H9 (cell line): ENCODE measurements around the gene F12. TPM values are rescaled to one million over a fixed set of nuclear protein-coding genes. Genes with fewer than 3 reads are reported as not detected.

Experiments
- DNase-seq: peaks from one replicate; pipeline ENCODE4 v3.0.0-alpha.2; 2017
- H2AFZ ChIP-seq: one replicate; pipeline ENCODE4 v1.6.1; 2013; ENCODE audit warnings: mild to moderate bottlenecking, low read length, control low read depth, moderate library complexity
- H2AK5ac ChIP-seq: 2 replicates; pipeline ENCODE4 v1.6.1; 2013; ENCODE audit warnings: low read length, control low read depth, mixed read lengths; ENCODE audit not compliant: insufficient read length
- H2BK120ac ChIP-seq: one replicate; pipeline ENCODE4 v1.6.1; 2013; ENCODE audit warnings: low read depth, mild to moderate bottlenecking, low read length, control low read depth, inconsistent platforms; ENCODE audit not compliant: poor library complexity, severe bottlenecking
- H2BK12ac ChIP-seq: 2 replicates; pipeline ENCODE4 v1.6.1; 2013; ENCODE audit warnings: low read length, control low read depth, mixed read lengths, low read depth; ENCODE audit not compliant: insufficient read length
- H2BK15ac ChIP-seq: 2 replicates; pipeline ENCODE4 v1.6.1; 2013; ENCODE audit warnings: low read depth, low read length, control low read depth
- H2BK20ac ChIP-seq: one replicate; pipeline ENCODE4 v1.6.1; 2013; ENCODE audit warnings: low read depth, mild to moderate bottlenecking, low read length, control low read depth, inconsistent platforms; ENCODE audit not compliant: poor library complexity, severe bottlenecking
- H2BK5ac ChIP-seq: 2 replicates; pipeline ENCODE4 v1.6.1; 2013; ENCODE audit warnings: low read length, control low read depth, mixed read lengths; ENCODE audit not compliant: insufficient read length
- H3K14ac ChIP-seq: 2 replicates; pipeline ENCODE4 v1.6.1; 2013; ENCODE audit warnings: low read length, control low read depth; ENCODE audit not compliant: insufficient read depth
- H3K18ac ChIP-seq: 2 replicates; pipeline ENCODE4 v1.6.1; 2013; ENCODE audit warnings: low read depth, mild to moderate bottlenecking, mixed read lengths, low read length, control low read depth; ENCODE audit not compliant: insufficient read length
- H3K23ac ChIP-seq: 2 replicates; pipeline ENCODE4 v1.6.1; 2013; ENCODE audit warnings: low read length, control low read depth, mixed read lengths, low read depth; ENCODE audit not compliant: insufficient read length
- H3K23me2 ChIP-seq: 2 replicates; pipeline ENCODE4 v1.6.1; 2013; ENCODE audit warnings: low read depth, mild to moderate bottlenecking, mixed read lengths, low read length, control low read depth; ENCODE audit not compliant: insufficient read length, poor library complexity, severe bottlenecking
- H3K27ac ChIP-seq: 2 replicates; pipeline ENCODE4 v1.5.1; 2013; ENCODE audit warnings: low read length, control low read depth, mixed read lengths, low read depth; ENCODE audit not compliant: insufficient read length
- H3K27me3 ChIP-seq: 2 replicates; pipeline ENCODE4 v1.6.1; 2013; ENCODE audit warnings: low read length, control low read depth, inconsistent platforms; ENCODE audit not compliant: insufficient read depth
- H3K4ac ChIP-seq: 2 replicates; pipeline ENCODE4 v1.6.1; 2013; ENCODE audit warnings: low read depth, mild to moderate bottlenecking, control low read depth, inconsistent platforms, low read length, moderate library complexity
- H3K4me1 ChIP-seq: 2 replicates; pipeline ENCODE4 v1.6.1; 2013; ENCODE audit warnings: low read length, control low read depth, inconsistent platforms; ENCODE audit not compliant: insufficient read depth
- H3K4me2 ChIP-seq: 2 replicates; pipeline ENCODE4 v1.6.1; 2013; ENCODE audit warnings: low read length, control low read depth, mixed read lengths; ENCODE audit not compliant: insufficient read length, insufficient read depth
- H3K56ac ChIP-seq: 2 replicates; pipeline ENCODE4 v1.6.1; 2013; ENCODE audit warnings: low read depth, mild to moderate bottlenecking, mixed read lengths, low read length, control low read depth; ENCODE audit not compliant: insufficient read length
- H3K79me1 ChIP-seq: 2 replicates; pipeline ENCODE4 v1.6.1; 2013; ENCODE audit warnings: low read depth, mild to moderate bottlenecking, moderate library complexity, low read length, control low read depth, inconsistent platforms; ENCODE audit not compliant: insufficient read depth, poor library complexity, severe bottlenecking
- H3K79me2 ChIP-seq: 2 replicates; pipeline ENCODE4 v1.6.1; 2013; ENCODE audit warnings: low read length, control low read depth, inconsistent platforms; ENCODE audit not compliant: insufficient read depth
- H3K9ac ChIP-seq: 2 replicates; pipeline ENCODE4 v1.6.1; 2013; ENCODE audit warnings: low read length, control low read depth, mixed read lengths; ENCODE audit not compliant: insufficient read length; ENCODE audit errors: extremely low read depth
- H3K9me3 ChIP-seq: one replicate; pipeline ENCODE4 v1.6.1; 2013; ENCODE audit warnings: low read depth, low read length, inconsistent platforms; ENCODE audit not compliant: control insufficient read depth
- H3T11ph ChIP-seq: one replicate; pipeline ENCODE4 v1.6.1; 2013; ENCODE audit warnings: mild to moderate bottlenecking, low read length, control low read depth, inconsistent platforms
- H4K20me1 ChIP-seq: one replicate; pipeline ENCODE4 v1.6.1; 2013; ENCODE audit not compliant: control insufficient read depth, insufficient read length, insufficient read depth
- H4K5ac ChIP-seq: 2 replicates; pipeline ENCODE4 v1.6.1; 2013; ENCODE audit warnings: low read depth, mild to moderate bottlenecking, mixed read lengths, low read length, control low read depth; ENCODE audit not compliant: insufficient read length
- H4K8ac ChIP-seq: replicated peaks from 2 replicates; pipeline ENCODE4 v1.6.1; 2013; ENCODE audit warnings: low read length, control low read depth, mixed read lengths, low read depth; ENCODE audit not compliant: insufficient read length
- H4K91ac ChIP-seq: 2 replicates; pipeline ENCODE4 v1.6.1; 2013; ENCODE audit warnings: low read depth, mild to moderate bottlenecking, moderate library complexity, mixed read lengths, low read length, control low read depth; ENCODE audit not compliant: insufficient read length
- H3K27ac Mint-ChIP-seq, 3 experiments: 2 replicates in 2 of 3; 3 replicates in 1 of 3; pipeline ENCODE4 v1.8.0; 2020 to 2021; ENCODE audit warnings: mixed read lengths in 3 of 3, mild to moderate bottlenecking in 1 of 3, moderate library complexity in 1 of 3
- H3K27me3 Mint-ChIP-seq: 2 replicates; pipeline ENCODE4 v1.8.0; 2021; ENCODE audit warnings: low read depth, mild to moderate bottlenecking, moderate library complexity, mixed read lengths
- H3K36me3 Mint-ChIP-seq, 3 experiments: 2 replicates in 2 of 3; 3 replicates in 1 of 3; pipeline ENCODE4 v1.8.0; 2020 to 2021; ENCODE audit warnings: low read depth in 3 of 3, mixed read lengths in 3 of 3; ENCODE audit not compliant: insufficient read depth in 1 of 3
- H3K4me1 Mint-ChIP-seq, 2 experiments: 2 replicates each; pipeline ENCODE4 v1.8.0; 2020; ENCODE audit warnings: mixed read lengths in 2 of 2
- H3K4me3 Mint-ChIP-seq, 2 experiments: 2 replicates in 1 of 2; 3 replicates in 1 of 2; pipeline ENCODE4 v1.8.0; 2020 to 2021; ENCODE audit warnings: mild to moderate bottlenecking in 2 of 2, mixed read lengths in 2 of 2, moderate library complexity in 1 of 2
- H3K9me3 Mint-ChIP-seq, 2 experiments: 2 replicates in 1 of 2; 3 replicates in 1 of 2; pipeline ENCODE4 v1.8.0; 2020; ENCODE audit warnings: mild to moderate bottlenecking in 2 of 2, mixed read lengths in 2 of 2, moderate library complexity in 1 of 2
- WGBS: extraction: QIAGEN DNeasy Blood & Tissue Kit; methylation state at CpG from one replicate; pipeline ENCODE4 v1.1.7; 2013; ENCODE audit warnings: missing lambda C conversion rate, low lambda C conversion rate, mixed read lengths; ENCODE audit not compliant: insufficient read length; ENCODE audit errors: extremely low coverage; 5-methylcytosine and 5-hydroxymethylcytosine counted together
- total RNA-seq: library from RNA; stranded (reverse); gene quantifications from 2 replicates; pipeline ENCODE4 v1.2.1, GENCODE V29; 2021
- TF ChIP-seq, protein P1 (sequence below): fragments of 200-600 bp; sonication (generic); conservative IDR thresholded peaks from 3 replicates; pipeline ENCODE4 v1.8.0; 2021; ENCODE audit warnings: antibody characterized with exemption, mild to moderate bottlenecking

Gene F12
- total RNA-seq, 1 experiment from 2014 or later: 3.5 TPM

DNA sequence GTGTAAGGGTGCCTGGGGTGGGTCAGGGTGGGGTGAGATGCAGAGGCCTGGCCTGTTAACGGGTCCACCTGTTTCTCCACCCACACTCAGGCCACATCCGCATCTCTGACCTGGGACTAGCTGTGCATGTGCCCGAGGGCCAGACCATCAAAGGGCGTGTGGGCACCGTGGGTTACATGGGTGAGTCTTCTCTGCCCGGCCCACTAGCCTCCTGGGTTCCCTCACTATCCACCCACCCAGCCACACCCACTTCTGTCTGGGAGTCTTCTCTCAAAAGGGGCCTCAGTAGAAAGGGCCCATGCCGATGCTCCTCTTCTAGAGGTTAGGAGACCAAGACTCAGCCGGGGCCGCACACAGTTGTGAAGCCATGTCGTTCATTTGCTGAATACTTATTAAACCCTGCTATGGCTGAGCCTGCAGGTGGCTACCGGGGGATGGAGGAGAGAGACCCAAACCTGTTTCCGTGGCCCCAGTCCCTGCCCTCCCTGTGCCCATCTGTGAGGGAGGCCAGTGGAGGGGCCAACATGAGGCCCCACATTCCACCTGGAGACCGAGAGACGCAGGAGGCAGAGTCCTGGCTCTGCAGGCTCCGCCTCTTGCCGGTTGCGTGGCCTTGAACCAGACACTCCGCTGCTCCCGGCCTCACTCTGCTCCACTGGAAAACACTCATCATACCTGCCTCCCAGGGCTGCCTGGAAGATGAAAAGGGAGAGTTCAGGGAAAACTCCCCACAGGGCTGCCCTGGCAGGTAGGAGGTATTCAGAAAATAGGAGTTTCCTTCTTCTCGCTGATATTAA, 25.8 kb upstream of the F12 start:
- no CpG with 5 or more reads among the region's 20 CpGs for WGBS
- H2AFZ ChIP-seq: no peak overlapping the region
- H3K9me3 Mint-ChIP-seq: peaks cover 0 to 3% of the 10 kb centered on the region in 2 experiments; a peak in 1 of 5 replicates

More for the DNA sequence above, 25.8 kb upstream of the F12 start:
- no peak overlapping the region for H2BK120ac ChIP-seq
- H3K56ac ChIP-seq: no peak overlapping the region
- H4K91ac ChIP-seq: no peak overlapping the region
- no peaks in the 10 kb centered on the region for H3K79me1 ChIP-seq
- H2BK12ac ChIP-seq: no peak overlapping the region
- no peak overlapping the region for H3K23ac ChIP-seq
- H3K4me1 Mint-ChIP-seq: peaks cover 7 to 17% of the 10 kb centered on the region in 2 experiments
- no peak overlapping the region for H2AK5ac ChIP-seq
- no peak overlapping the region for H3T11ph ChIP-seq
- no peak overlapping the region for H3K27ac ChIP-seq
- no peak overlapping the region for H3K4ac ChIP-seq
- no peak overlapping the region for H2BK15ac ChIP-seq
- H3K4me1 ChIP-seq: no peaks in the 10 kb centered on the region
- no peak overlapping the region for H3K4me2 ChIP-seq
- H3K79me2 ChIP-seq: no peaks in the 10 kb centered on the region
- peaks cover 1% of the 10 kb centered on the region; the same call in 1 of the 2 replicates for H3K27me3 Mint-ChIP-seq
- peaks cover 2% of the 10 kb centered on the region for H4K20me1 ChIP-seq
- DNase-seq: no peak
- no peak overlapping the region for H2BK5ac ChIP-seq
- H3K18ac ChIP-seq: no peak overlapping the region
- H4K8ac ChIP-seq: no peak overlapping the region
- peaks cover 24 to 78% (median 71%) of the 10 kb centered on the region in 3 experiments for H3K36me3 Mint-ChIP-seq
- H3K23me2 ChIP-seq: no peaks in the 10 kb centered on the region
- H3K27me3 ChIP-seq: no peaks in the 10 kb centered on the region
- no peaks in the 10 kb centered on the region for H3K9me3 ChIP-seq
- H3K9ac ChIP-seq: no peak overlapping the region
- H3K4me3 Mint-ChIP-seq: no peak overlapping the region
- no peak overlapping the region for H3K14ac ChIP-seq
- no peak overlapping the region for H2BK20ac ChIP-seq
- H4K5ac ChIP-seq: no peak overlapping the region
- TF ChIP-seq, protein P1, sequence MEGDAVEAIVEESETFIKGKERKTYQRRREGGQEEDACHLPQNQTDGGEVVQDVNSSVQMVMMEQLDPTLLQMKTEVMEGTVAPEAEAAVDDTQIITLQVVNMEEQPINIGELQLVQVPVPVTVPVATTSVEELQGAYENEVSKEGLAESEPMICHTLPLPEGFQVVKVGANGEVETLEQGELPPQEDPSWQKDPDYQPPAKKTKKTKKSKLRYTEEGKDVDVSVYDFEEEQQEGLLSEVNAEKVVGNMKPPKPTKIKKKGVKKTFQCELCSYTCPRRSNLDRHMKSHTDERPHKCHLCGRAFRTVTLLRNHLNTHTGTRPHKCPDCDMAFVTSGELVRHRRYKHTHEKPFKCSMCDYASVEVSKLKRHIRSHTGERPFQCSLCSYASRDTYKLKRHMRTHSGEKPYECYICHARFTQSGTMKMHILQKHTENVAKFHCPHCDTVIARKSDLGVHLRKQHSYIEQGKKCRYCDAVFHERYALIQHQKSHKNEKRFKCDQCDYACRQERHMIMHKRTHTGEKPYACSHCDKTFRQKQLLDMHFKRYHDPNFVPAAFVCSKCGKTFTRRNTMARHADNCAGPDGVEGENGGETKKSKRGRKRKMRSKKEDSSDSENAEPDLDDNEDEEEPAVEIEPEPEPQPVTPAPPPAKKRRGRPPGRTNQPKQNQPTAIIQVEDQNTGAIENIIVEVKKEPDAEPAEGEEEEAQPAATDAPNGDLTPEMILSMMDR: no peak
- H3K27ac Mint-ChIP-seq: no peak overlapping the region
